ENCODE data around the gene CFDP1.
A peak's percentile ranks its signal among the peaks of the same experiment; 100 is the strongest.
"Not testable (repeated sequence)": the region's sequence is repeated elsewhere in the genome, so short reads cannot be mapped to it uniquely, and the experiment has no call there.

CFDP1 gene

GRCh38 chr16:75432828-75433731, at the start of gene CFDP1:
TSS of gene CFDP1 (minus strand) at chr16:75433503. CDS start at chr16:75433352, 151 bp downstream.
- DNase-seq: peak; percentile 98

DNA sequence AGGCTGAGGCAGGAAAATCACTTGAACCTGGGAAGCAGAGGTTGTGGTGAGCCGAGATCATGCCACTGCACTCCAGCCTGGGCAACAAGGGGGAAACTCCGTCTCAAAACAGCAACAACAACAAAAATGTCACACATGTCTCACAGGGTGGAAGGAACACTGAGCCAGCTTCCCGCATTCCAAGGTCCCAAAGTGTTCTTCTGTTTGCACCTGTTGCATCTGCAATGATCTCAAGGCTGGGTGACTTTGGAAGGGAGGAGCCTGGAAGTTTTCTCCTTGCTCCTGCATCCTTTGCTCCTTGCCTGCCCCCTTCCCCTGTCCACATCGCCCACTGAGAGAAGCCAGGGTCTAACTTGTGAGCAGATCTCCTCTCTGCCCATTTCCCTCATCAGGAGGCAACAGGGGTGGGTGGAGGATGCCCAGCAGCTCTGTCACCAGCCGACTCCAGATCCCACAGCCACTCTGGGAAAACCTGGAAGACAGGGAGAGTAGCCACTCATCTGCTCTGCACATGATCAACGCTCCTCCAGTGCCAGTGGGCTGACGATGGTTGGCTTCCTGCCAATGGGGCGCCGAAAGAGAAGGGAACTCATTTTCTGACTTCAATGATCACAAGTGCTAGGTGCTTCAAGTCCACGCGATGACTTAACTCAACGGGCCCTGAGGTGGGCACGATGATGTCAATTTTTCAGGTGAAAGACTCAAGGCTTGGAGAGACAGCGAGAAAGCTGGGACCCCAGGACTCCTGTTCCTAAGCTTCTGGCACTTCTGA, 49.3 kb upstream of the CFDP1 start:
- no peak for DNase-seq

DNA sequence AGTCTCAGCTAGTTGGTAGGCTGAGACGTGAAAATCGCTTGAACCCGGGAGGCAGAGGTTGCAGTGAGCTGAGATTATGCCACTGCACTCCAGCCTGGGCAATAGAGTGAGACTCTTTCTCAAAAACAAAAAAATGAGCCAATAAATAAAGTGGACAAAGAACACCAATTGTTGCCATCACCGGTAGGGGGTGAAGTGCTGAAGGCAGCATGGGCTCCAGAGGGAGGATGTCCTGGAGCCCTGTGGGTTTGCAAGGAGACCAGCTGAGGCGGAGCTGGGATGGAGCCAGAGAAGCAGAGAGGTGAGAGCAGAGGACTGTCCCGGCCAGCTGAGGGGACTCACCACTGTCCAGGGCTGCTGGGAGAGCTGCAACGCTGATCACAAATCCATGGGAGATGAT, 48.2 kb upstream of the CFDP1 start:
- no peak for DNase-seq

DNA sequence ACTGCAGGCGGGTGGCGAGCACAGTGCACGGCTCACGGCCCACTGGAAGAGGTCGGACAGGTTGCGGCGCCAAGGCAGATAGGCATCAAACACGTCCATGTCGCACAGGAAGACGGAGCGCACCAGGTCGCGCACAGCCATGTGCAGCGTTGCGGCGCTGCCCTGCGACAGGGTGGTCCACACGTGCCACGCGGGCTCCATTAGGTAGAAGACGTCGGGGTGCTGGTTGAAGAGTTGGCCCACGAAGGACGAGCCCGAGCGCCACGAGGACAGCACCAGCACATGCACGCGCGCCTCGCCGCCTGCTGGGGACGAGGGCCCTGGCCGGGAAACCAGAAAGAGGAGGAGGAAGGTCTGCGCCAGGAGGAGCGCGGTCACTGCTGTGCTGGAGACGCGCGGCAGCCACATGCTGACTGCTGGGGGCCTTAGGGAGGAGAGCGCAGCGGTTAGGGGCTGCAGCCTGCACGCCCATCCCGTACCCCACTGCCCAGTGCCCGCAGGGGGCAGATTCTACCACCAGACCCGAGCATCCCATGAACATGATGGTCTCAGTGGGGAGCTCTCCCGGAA, 46.2 kb upstream of the CFDP1 start:
- DNase-seq: no peak

GRCh38 chr16:75478480-75479345, 45.4 kb upstream of the CFDP1 start:
- no peak for DNase-seq

GRCh38 chr16:75477680-75478473, 44.6 kb upstream of the CFDP1 start:
- DNase-seq: no peak

GRCh38 chr16:75476817-75477216, 43.5 kb upstream of the CFDP1 start:
- no peak for DNase-seq

DNA sequence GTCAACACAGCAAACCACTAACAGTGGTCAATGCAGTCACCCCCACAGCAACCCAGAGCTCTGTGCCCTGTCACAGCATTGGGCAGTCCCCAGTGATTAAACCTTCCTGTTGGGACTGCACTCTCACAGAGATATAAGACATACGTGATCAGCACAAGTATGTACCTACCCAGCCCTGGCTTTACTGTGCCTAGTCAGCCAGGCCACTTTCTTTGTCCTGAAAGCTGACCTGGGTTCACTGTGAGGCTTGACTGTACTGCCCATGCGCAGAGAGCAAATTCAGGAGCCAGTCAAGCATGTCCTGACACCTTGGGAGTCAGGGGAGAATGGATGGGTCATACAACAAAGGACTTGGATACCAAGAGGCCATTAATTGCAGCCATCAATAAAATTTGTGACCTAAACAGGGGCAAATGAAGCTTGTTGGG, 42.1 kb upstream of the CFDP1 start:
- DNase-seq: no peak

GRCh38 chr16:75472908-75473877, 39.9 kb upstream of the CFDP1 start:
- DNase-seq: no peak

GRCh38 chr16:75471723-75472633, 38.7 kb upstream of the CFDP1 start:
- DNase-seq: peak; percentile 72

DNA sequence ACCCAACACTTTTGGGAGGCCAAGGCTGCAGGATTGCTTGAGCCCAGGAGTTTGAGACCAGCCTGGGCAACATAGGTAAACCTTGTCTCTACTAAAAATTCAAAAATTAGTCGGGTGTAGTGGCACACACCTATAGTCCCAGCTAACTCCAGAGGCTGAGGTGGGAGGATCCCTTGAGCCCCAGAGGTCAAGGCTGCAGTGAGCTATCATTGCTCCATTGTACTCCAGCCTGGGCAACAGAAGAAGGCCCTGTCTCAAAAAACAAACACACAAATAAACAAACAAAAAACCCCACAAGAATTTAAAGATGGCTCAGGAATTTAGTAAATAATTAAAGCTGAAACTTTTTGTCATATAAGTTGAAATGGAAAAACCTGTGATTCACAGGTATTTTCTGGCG, 33.5 kb upstream of the CFDP1 start:
- no peak for DNase-seq

DNA sequence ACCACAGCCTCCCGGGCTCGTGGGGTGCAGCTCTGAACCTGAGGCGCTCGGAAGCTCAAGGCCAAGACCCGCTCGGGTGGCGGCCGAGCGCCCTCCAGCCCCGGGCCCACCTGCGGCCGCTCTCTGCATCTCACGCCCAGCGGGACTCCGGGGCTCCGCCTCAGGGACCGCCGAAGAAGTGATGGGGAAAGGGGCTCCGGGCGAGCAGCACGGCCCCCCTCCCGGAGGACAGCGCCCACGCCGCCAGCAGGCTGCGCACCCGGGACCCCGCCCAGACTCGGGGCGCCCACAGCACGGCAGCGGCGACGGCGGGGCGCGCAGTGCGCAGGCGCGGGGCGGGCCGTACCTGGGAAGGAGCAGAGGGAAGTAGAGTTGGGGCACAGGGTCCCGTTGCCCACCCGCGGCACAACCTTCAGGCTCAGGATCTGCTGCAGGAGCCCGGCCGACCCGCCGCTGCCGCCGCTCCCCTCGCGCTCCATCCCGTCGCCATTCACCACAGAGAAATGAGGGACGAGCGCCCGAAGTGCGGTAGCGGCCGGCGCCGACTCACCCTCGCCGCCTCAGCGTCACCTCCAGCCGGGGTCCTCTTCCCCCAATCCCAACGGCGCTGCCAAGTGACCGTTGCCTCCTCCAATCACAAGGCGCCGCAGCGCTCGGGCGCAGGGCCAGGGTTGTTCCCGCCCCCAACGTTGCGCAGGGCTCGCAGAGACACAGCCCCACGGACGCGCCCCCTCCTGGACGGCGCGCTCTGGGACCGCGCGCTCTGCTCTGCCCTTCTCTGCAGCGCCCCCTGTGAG, 31.0 kb upstream of the CFDP1 start, which contains the start of gene TMEM170A:
TSS of gene TMEM170A (minus strand) at position 568 of the 797 bp plus-strand sequence. CDS start at position 479, 89 bp downstream.
- DNase-seq: peak; percentile 100

GRCh38 chr16:75463389-75464121, 30.3 kb upstream of the CFDP1 start:
- DNase-seq: not testable (repeated sequence)

GRCh38 chr16:75462806-75463205, 29.5 kb upstream of the CFDP1 start:
- DNase-seq: no peak

DNA sequence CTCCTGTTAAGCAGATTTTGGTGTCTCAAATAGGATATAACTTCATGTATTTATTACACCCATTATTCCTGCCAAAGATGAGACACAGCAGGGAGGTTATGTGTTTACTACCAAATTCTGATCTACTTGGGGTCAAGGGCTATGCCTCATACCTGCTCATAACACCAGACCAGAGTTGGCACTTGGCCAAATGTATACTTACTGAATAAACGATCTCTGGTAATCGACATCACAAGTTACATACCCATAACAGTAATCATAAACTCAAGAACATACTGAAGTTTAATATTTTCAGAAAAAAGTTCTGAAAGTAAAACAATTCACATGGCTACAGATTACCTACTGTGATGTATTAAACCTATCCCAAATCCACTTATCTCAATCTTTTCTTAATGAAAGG, 28.3 kb upstream of the CFDP1 start:
- no peak for DNase-seq

DNA sequence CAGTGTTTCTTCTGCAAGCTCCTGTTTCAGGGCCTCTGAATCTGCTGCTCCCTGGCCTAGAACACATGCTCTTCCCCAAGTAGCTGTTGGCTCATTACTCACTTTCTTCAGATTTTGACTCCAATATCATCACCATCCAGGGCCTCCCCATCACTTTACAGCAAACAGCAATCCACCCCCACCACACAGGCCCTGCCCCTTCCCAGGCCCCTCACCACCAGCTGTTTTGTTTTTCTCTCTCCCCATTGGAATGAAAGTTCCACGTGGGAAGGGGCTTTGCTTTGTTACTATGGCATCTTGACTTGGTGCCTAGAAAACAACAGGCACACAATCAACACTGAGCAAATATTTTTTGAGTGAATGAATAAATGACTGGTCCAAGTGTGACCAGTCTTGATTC, 27.1 kb upstream of the CFDP1 start:
- DNase-seq: no peak

DNA sequence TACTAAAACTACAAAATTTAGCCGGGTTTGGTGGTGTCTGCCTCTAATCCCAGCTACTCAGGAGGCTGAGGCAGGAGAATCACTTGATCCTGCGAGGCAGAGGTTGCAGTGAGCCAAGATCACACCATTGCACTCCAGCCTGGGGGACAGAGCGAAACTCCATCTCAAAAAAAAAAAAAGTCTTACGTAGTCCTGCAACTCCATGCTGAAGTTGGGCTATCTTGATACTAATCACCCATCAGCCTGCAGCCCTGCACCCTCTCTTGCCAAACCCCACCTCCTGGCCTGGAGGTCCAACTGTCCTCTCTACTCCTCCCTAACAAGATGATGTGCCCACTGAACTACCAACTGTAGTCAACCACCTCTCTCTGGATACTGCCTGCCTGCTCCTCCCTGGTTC, 26.4 kb upstream of the CFDP1 start:
- no peak for DNase-seq

DNA sequence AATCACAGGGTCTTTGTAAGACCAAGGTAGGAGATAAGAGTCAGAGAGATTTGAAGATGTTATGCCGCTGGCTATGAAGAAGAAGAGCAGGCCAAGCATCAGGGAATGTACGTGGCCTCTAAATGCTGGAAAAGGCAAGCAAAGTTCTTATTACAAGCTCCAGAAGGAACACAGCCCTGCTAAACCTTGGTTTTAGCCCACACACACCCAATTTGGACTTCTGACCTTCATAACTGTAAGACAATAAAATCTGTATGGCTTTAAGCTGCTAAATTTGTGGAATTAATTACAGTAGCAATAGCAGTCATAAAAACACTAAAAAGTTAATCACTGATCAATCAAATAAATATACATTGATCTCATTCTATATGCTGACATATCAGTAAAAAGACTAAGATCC, 25.1 kb upstream of the CFDP1 start:
- DNase-seq: no peak

Data from activated effector memory CD4-positive, alpha-beta T cell treated with anti-CD3 and anti-CD28 coated beads, Interleukin-2, amount 50 U/mL, for 16 hours (primary cell).